ENCODE data around the gene PPEF2. TPM values are rescaled to one million over a fixed set of nuclear protein-coding genes. Genes with fewer than 3 reads are reported as not detected.

PPEF2 gene
- total RNA-seq, 1 experiment from 2014 or later = not detected

GRCh38 chr4:75843596-75843995, 58.7 kb downstream of the PPEF2 start:
- in situ Hi-C loops (cut with HindIII; ENCODE audit: low sequenced_read_pairs) = no loop called here
- DNase-seq (ENCODE audit: low spot score) = no peak

- in situ Hi-C loops (cut with HindIII; ENCODE audit: low sequenced_read_pairs) = no loop called here
- no peak for DNase-seq (ENCODE audit: low spot score)
Measured at GRCh38 chr4:75841641-75842520, 60.4 kb downstream of the PPEF2 start.

- no peak for DNase-seq (ENCODE audit: low spot score)
- in situ Hi-C loops (cut with HindIII; ENCODE audit: low sequenced_read_pairs) = no loop called here
Measured at GRCh38 chr4:75834772-75835154, 67.5 kb downstream of the PPEF2 start.

- in situ Hi-C loops (cut with HindIII; ENCODE audit: low sequenced_read_pairs) = no loop called here
- DNase-seq (ENCODE audit: low spot score) = no peak
Measured at GRCh38 chr4:75834095-75834771, 68.0 kb downstream of the PPEF2 start.

- DNase-seq (ENCODE audit: low spot score) = no peak
- in situ Hi-C loops (cut with HindIII; ENCODE audit: low sequenced_read_pairs) = no loop called here
Measured at GRCh38 chr4:75831856-75832405, 70.3 kb downstream of the PPEF2 start.

- DNase-seq (ENCODE audit: low spot score) = no peak
- in situ Hi-C loops (cut with HindIII; ENCODE audit: low sequenced_read_pairs) = no loop called here
Measured at GRCh38 chr4:75830906-75831305, 71.3 kb downstream of the PPEF2 start.

- in situ Hi-C loops (cut with HindIII; ENCODE audit: low sequenced_read_pairs) = no loop called here
- no peak for DNase-seq (ENCODE audit: low spot score)
Measured at GRCh38 chr4:75823812-75824211, 78.4 kb downstream of the PPEF2 start.

GRCh38 chr4:75822416-75822815, 79.8 kb downstream of the PPEF2 start:
- in situ Hi-C loops (cut with HindIII; ENCODE audit: low sequenced_read_pairs) = no loop called here
- no peak for DNase-seq (ENCODE audit: low spot score)

- in situ Hi-C loops (cut with HindIII; ENCODE audit: low sequenced_read_pairs) = no loop called here
- DNase-seq (ENCODE audit: low spot score) = no peak
Measured at GRCh38 chr4:75821966-75822365, 80.3 kb downstream of the PPEF2 start.

GRCh38 chr4:75821216-75821615, 81.0 kb downstream of the PPEF2 start:
- in situ Hi-C loops (cut with HindIII; ENCODE audit: low sequenced_read_pairs) = no loop called here
- no peak for DNase-seq (ENCODE audit: low spot score)

GRCh38 chr4:75820676-75821075, 81.6 kb downstream of the PPEF2 start:
- no peak for DNase-seq (ENCODE audit: low spot score)
- in situ Hi-C loops (cut with HindIII; ENCODE audit: low sequenced_read_pairs) = no loop called here

- DNase-seq (ENCODE audit: low spot score) = no peak
- in situ Hi-C loops (cut with HindIII; ENCODE audit: low sequenced_read_pairs) = no loop called here
Measured at GRCh38 chr4:75820197-75820596, 82.1 kb downstream of the PPEF2 start.

- DNase-seq (ENCODE audit: low spot score) = no peak
- in situ Hi-C loops (cut with HindIII; ENCODE audit: low sequenced_read_pairs) = no loop called here
Measured at GRCh38 chr4:75819121-75819520, 83.1 kb downstream of the PPEF2 start.

GRCh38 chr4:75817901-75818300, 84.4 kb downstream of the PPEF2 start:
- in situ Hi-C loops (cut with HindIII; ENCODE audit: low sequenced_read_pairs) = no loop called here
- no peak for DNase-seq (ENCODE audit: low spot score)

Other genes with a start within 250 kb of the PPEF2 start
- gene G3BP2, start 229.0 kb downstream of the PPEF2 start, total RNA-seq (2014; rRNA removed; shearing (Covaris generic)) = 45.0 and 45.8 TPM in 2 replicates
- gene USO1, start 177.9 kb downstream of the PPEF2 start, total RNA-seq (2014; rRNA removed; shearing (Covaris generic)) = 41.4 and 65.0 TPM in 2 replicates
- 23.5 and 50.0 TPM in 2 replicates for gene NAAA, start 38.6 kb upstream of the PPEF2 start, total RNA-seq (2014; rRNA removed; shearing (Covaris generic))
- gene SDAD1, start 88.5 kb upstream of the PPEF2 start, total RNA-seq (2014; rRNA removed; shearing (Covaris generic)) = 24.2 and 47.0 TPM in 2 replicates
- not detected in 2 replicates for gene CXCL9, start 105.1 kb upstream of the PPEF2 start, total RNA-seq (2014; rRNA removed; shearing (Covaris generic))
- not detected in 2 replicates for gene CXCL10, start 121.0 kb upstream of the PPEF2 start, total RNA-seq (2014; rRNA removed; shearing (Covaris generic))
- not detected in 2 replicates for gene CXCL11, start 133.6 kb upstream of the PPEF2 start, total RNA-seq (2014; rRNA removed; shearing (Covaris generic))
- not detected in 2 replicates for gene ART3, start 172.3 kb upstream of the PPEF2 start, total RNA-seq (2014; rRNA removed; shearing (Covaris generic))
- 78.2 and 130 TPM in 2 replicates for gene NUP54, start 245.9 kb upstream of the PPEF2 start, total RNA-seq (2014; rRNA removed; shearing (Covaris generic))

Measured in G401 (cell line).